HCT116 (cell line): ENCODE data around the gene ATP4A. TPM values are rescaled to one million over a fixed set of nuclear protein-coding genes. Genes with fewer than 3 reads are reported as not detected.

Source experiments
- ATAC-seq: fragments of 200-7000 bp; cut with Tn5 transposase; 2 replicates; pipeline ENCODE4 v1.9.1; 2020; ENCODE audit warnings: mild to moderate bottlenecking, moderate library complexity
- BruUV-seq: library from RNA; stranded (reverse); fragments of 400-500 nt; replicated peaks from 2 replicates; lab custom pipeline; 2021; lab: Mats Ljungman, UMichigan
- CTCF ChIA-PET: fragments of 300-600 bp; sonication (Branson Sonifier 250); formaldehyde crosslinking; loops from one replicate; lab custom pipeline; 2021; ENCODE audit warnings: antibody characterized with exemption; lab: Charles Lee
- POLR2A ChIA-PET: fragments of 300-600, 350-600 bp; sonication (Branson Sonifier 250); formaldehyde crosslinking; loops from one replicate; lab custom pipeline; 2021; ENCODE audit warnings: antibody characterized with exemption; lab: Charles Lee
- RAD21 ChIA-PET, 2 experiments: fragments of 300-600 bp; sonication (Branson Sonifier 250); formaldehyde crosslinking; loops; one replicate each; lab custom pipeline; 2023; ENCODE audit warnings: low total read pairs in 2 of 2; ENCODE audit not compliant: uncharacterized antibody in 2 of 2, unreplicated experiment in 2 of 2, low non-redundant PET in 1 of 2; lab: Charles Lee
- DNase-seq: peaks from one replicate; pipeline ENCODE4 v3.0.0-alpha.2; 2010; ENCODE audit warnings: low read depth, low spot score
- H2AFZ ChIP-seq: fragments of 200-600 bp; shearing (Covaris generic), sonication (generic); 2 replicates; pipeline ENCODE4 v1.6.1; 2017; ENCODE audit warnings: low read depth, mixed run types, mixed read lengths, antibody characterized with exemption, low read length; ENCODE audit not compliant: poor library complexity, severe bottlenecking
- H3K27ac ChIP-seq: 2 replicates; pipeline ENCODE4 v1.5.1; 2012; ENCODE audit warnings: low read depth, low read length
- H3K27me3 ChIP-seq: fragments of 200-600 bp; sonication (generic); 2 replicates; pipeline ENCODE4 v1.6.1; 2016; ENCODE audit warnings: mixed run types, low read length, mixed read lengths; ENCODE audit not compliant: insufficient read depth
- H3K36me3 ChIP-seq, 2 experiments: fragments of 200-500 bp in 1 of 2; fragments of 200-600 bp in 1 of 2; sonication (Bioruptor generic) in 1 of 2; sonication (generic) in 1 of 2; 2 replicates each; pipeline versions ENCODE4 v1.5.1 to v1.6.1; 2014 to 2016; ENCODE audit warnings: low read length in 2 of 2, inconsistent platforms in 1 of 2, mixed read lengths in 1 of 2, mixed run types in 1 of 2; ENCODE audit not compliant: insufficient read depth in 2 of 2, control insufficient read depth in 1 of 2
- H3K4me1 ChIP-seq, 2 experiments: fragments of 200-600 bp in 1 of 2; sonication (generic) in 1 of 2; 2 replicates each; pipeline versions ENCODE4 v1.5.1 to v1.6.1; 2012 to 2017; ENCODE audit warnings: low read length in 2 of 2, inconsistent platforms in 1 of 2, mild to moderate bottlenecking in 1 of 2, mixed read lengths in 1 of 2, mixed run types in 1 of 2, moderate library complexity in 1 of 2; ENCODE audit not compliant: insufficient read depth in 2 of 2, control insufficient read depth in 1 of 2
- H3K4me2 ChIP-seq: fragments of 200-600 bp; sonication (generic); 2 replicates; pipeline ENCODE4 v1.6.1; 2017; ENCODE audit warnings: mixed run types, low read length, mixed read lengths
- H3K4me3 ChIP-seq, 2 experiments: fragments of 200-600 bp in 1 of 2; sonication (generic) in 1 of 2; replicated peaks in 1 of 2; 2 replicates each; pipeline ENCODE4 v1.5.1; 2011 to 2016; ENCODE audit warnings: low read length in 2 of 2, control low read depth in 1 of 2, low read depth in 1 of 2, mild to moderate bottlenecking in 1 of 2, mixed read lengths in 1 of 2, mixed run types in 1 of 2
- H3K79me2 ChIP-seq: fragments of 200-600 bp; sonication (generic); 2 replicates; pipeline ENCODE4 v1.6.1; 2017; ENCODE audit warnings: mild to moderate bottlenecking, mixed run types, low read length, moderate library complexity, mixed read lengths; ENCODE audit not compliant: insufficient read depth
- H3K9ac ChIP-seq: fragments of 200-600 bp; sonication (generic); 2 replicates; pipeline ENCODE4 v1.6.1; 2016; ENCODE audit warnings: low read length, mixed read lengths
- H3K9me2 ChIP-seq: fragments of 200-600 bp; sonication (generic), shearing (Covaris generic); 2 replicates; pipeline ENCODE4 v1.6.1; 2017; ENCODE audit warnings: mixed run types, mild to moderate bottlenecking, moderate library complexity; ENCODE audit not compliant: insufficient read depth
- H3K9me3 ChIP-seq, 2 experiments: fragments of 200-500 bp in 1 of 2; fragments of 200-600 bp in 1 of 2; sonication (Bioruptor generic) in 1 of 2; sonication (generic) in 1 of 2; 2 replicates each; pipeline ENCODE4 v1.6.1; 2014 to 2017; ENCODE audit warnings: low read length in 2 of 2, mixed read lengths in 2 of 2, inconsistent platforms in 1 of 2, low read depth in 1 of 2, mild to moderate bottlenecking in 1 of 2, mixed run types in 1 of 2, moderate library complexity in 1 of 2; ENCODE audit not compliant: control insufficient read depth in 1 of 2, insufficient read depth in 1 of 2
- H4K20me1 ChIP-seq: fragments of 200-600 bp; sonication (generic), shearing (Covaris generic); 2 replicates; pipeline ENCODE4 v1.6.1; 2017; ENCODE audit warnings: mixed run types, mild to moderate bottlenecking, moderate library complexity; ENCODE audit not compliant: insufficient read depth
- CBX3 ChIP-seq: IDR thresholded peaks from 2 replicates; pipeline ENCODE4 v1.6.1; 2012; ENCODE audit warnings: low read depth
- CTCF ChIP-seq, 3 experiments: fragments of 200-600 bp in 1 of 3; sonication (generic) in 1 of 3; IDR thresholded peaks in 2 of 3; conservative IDR thresholded peaks in 1 of 3; 2 replicates each; pipeline ENCODE4 v1.5.1; 2012 to 2017; ENCODE audit warnings: low read depth in 2 of 3, low read length in 2 of 3, antibody characterized with exemption in 1 of 3, borderline replicate concordance in 1 of 3, control low read depth in 1 of 3, mild to moderate bottlenecking in 1 of 3, mixed read lengths in 1 of 3, mixed run types in 1 of 3, moderate library complexity in 1 of 3; ENCODE audit not compliant: insufficient read depth in 1 of 3
- EGR1 ChIP-seq: IDR thresholded peaks from 2 replicates; pipeline ENCODE4 v1.6.1; 2012; ENCODE audit warnings: low read depth
- EZH2phosphoT487 ChIP-seq: fragments of 200-600 bp; IDR thresholded peaks from 2 replicates; pipeline ENCODE4 v1.6.1; 2018; ENCODE audit warnings: antibody characterized with exemption, borderline replicate concordance
- FOSL1 ChIP-seq: IDR thresholded peaks from 2 replicates; pipeline ENCODE4 v1.6.1; 2012; ENCODE audit warnings: low read depth
- JUND ChIP-seq: IDR thresholded peaks from 2 replicates; pipeline ENCODE4 v1.6.1; 2012
- POLR2A ChIP-seq: IDR thresholded peaks from 2 replicates; pipeline ENCODE4 v1.7.0; 2011; ENCODE audit warnings: borderline replicate concordance; ENCODE audit not compliant: insufficient read depth, insufficient read length; ENCODE audit errors: extremely low read depth
- POLR2AphosphoS5 ChIP-seq: IDR thresholded peaks from 2 replicates; pipeline ENCODE4 v1.6.1; 2011; ENCODE audit warnings: mild to moderate bottlenecking, low read depth, low read length, moderate library complexity
- RAD21 ChIP-seq: IDR thresholded peaks from 2 replicates; pipeline ENCODE4 v1.6.1; 2012; ENCODE audit warnings: low read depth, mild to moderate bottlenecking
- SIN3A ChIP-seq: IDR thresholded peaks from 2 replicates; pipeline ENCODE4 v1.6.1; 2012; ENCODE audit warnings: low read depth
- SP1 ChIP-seq: IDR thresholded peaks from 2 replicates; pipeline ENCODE4 v1.6.1; 2012; ENCODE audit warnings: low read depth
- SRF ChIP-seq: IDR thresholded peaks from 2 replicates; pipeline ENCODE4 v1.6.1; 2012; ENCODE audit warnings: low read depth
- TCF7L2 ChIP-seq: IDR thresholded peaks from 2 replicates; pipeline ENCODE4 v1.7.0; 2011; ENCODE audit warnings: borderline replicate concordance, inconsistent platforms; ENCODE audit not compliant: insufficient read depth, insufficient read length; ENCODE audit errors: extremely low read depth
- ZNF274 ChIP-seq: fragments of 200-500 bp; sonication (Bioruptor generic); IDR thresholded peaks from 2 replicates; pipeline ENCODE4 v1.6.1; 2014; ENCODE audit warnings: mild to moderate bottlenecking, low read depth, low read length, inconsistent platforms
- intact Hi-C: fragments of 100-400 bp; cut with micrococcal nuclease; formaldehyde crosslinking; loops from 2 replicates; pipeline ENCODE4 v1.10.0; 2022
- total RNA-seq: library from RNA; stranded (reverse); gene quantifications from one replicate; pipeline ENCODE4 v1.2.1, GENCODE V29; 2021; ENCODE audit not compliant: unreplicated experiment
- TF ChIP-seq, protein P1 (sequence below): IDR thresholded peaks from 2 replicates; pipeline ENCODE4 v1.6.1; 2012

Gene ATP4A
- total RNA-seq, 1 experiment from 2014 or later, result 0.27 TPM

DNA sequence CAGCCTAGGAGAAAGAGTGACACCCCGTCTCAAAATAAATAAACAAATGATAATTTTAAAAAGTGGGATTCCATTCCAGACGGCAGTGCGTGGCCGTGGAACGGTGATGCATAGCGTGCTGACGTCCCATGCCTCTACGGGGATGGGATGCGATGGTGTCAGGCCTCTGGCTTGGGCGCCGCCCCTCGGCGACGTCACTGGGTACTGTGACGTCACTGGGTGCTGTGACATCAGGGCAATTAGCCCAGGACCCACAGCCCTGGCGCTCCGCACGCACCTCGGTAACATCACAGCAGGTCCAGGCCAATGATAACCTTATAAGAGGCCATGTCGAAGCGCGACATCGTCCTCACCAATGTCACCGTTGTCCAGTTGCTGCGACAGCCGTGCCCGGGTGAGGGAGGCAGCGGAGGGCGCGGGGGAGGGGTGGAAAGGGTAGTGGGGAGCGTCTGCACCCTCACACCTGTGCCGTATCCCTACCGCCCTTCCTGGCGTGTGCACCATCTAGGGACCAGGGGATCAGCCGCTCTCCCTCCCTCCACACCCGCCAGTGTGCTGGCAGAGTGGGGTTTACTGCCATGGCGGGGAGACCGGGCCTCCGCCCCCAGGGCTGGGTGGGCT is 30.1 kb downstream of the ATP4A start, which contains the start of gene GAPDHS:
GAPDHS (plus strand) TSS at position 256 of the 621 bp plus-strand sequence; CDS start at position 328, 72 bp downstream.
- H2AFZ ChIP-seq, result no peak within 1 kb of the TSS
- H3K4me1 ChIP-seq, result peaks cover 0 to 3% of the 10 kb centered on the region in 2 experiments; a peak in 2 of 4 replicates
- no peaks in the 10 kb centered on the region for H3K36me3 ChIP-seq
- no peaks in the 10 kb centered on the region for H3K79me2 ChIP-seq
- intact Hi-C loops, result no loop called here
- CTCF ChIA-PET, result no interaction called here
- no peak within 1 kb of the TSS for H3K4me2 ChIP-seq
- no peaks in the 10 kb centered on the region for H3K27me3 ChIP-seq
- no peak for TF ChIP-seq CTCF (IDR thresholded peaks at IDR 0.05 in 2 of 3, conservative IDR thresholded peaks at IDR 0.05 in 1 of 3; ENCODE audit: borderline replicate concordance in 1 of 3, insufficient read depth in 1 of 3, low read depth in 2 of 3, low read length in 2 of 3)
- no peak for TF ChIP-seq ZNF274
- no peak for TF ChIP-seq SIN3A
- TF ChIP-seq TCF7L2, result no peak
- TF ChIP-seq, protein P1, sequence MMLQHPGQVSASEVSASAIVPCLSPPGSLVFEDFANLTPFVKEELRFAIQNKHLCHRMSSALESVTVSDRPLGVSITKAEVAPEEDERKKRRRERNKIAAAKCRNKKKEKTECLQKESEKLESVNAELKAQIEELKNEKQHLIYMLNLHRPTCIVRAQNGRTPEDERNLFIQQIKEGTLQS, result no peak
- no peak for TF ChIP-seq POLR2AphosphoS5
- TF ChIP-seq EZH2phosphoT487, result no peak
- TF ChIP-seq CBX3, result no peak
- no peak for TF ChIP-seq JUND
- no peak for TF ChIP-seq RAD21
- TF ChIP-seq FOSL1, result no peak
- TF ChIP-seq SRF, result no peak
- no peak for TF ChIP-seq SP1
- TF ChIP-seq EGR1, result no peak
- TF ChIP-seq POLR2A, result no peak
- RAD21 ChIA-PET, result no interaction called here
- H4K20me1 ChIP-seq, result no peaks in the 10 kb centered on the region
- POLR2A ChIA-PET, result no interaction called here
- no peak for ATAC-seq
- no peaks in the 10 kb centered on the region for H3K9me3 ChIP-seq
- H3K9me2 ChIP-seq, result no peaks in the 10 kb centered on the region
- no peak within 1 kb of the TSS for H3K4me3 ChIP-seq
- no peak within 1 kb of the TSS for H3K27ac ChIP-seq
- no peak for DNase-seq
- no TSS peak for BruUV-seq
- H3K9ac ChIP-seq, result no peak within 1 kb of the TSS
